ENCODE measurements around the gene ZNF74.

Gene ZNF74

GRCh38 chr22:20383538-20383937, 10.4 kb upstream of the ZNF74 start:
- no peak overlapping the region for H2BK12ac ChIP-seq (ENCODE audit: low read length)
- DNase-seq: no peak
- H4K12ac ChIP-seq (ENCODE audit: low read depth, low read length): no peak overlapping the region
- H3K9ac ChIP-seq (ENCODE audit: low read length): no peak overlapping the region
- no CpG with 5 or more reads among the region's 9 CpGs for WGBS (ENCODE audit: extremely low coverage, insufficient coverage, insufficient read length)
- H2AFZ ChIP-seq (ENCODE audit: insufficient read depth, low read length, poor library complexity): no peak overlapping the region
- H3K14ac ChIP-seq (ENCODE audit: low read length): no peak overlapping the region
- no peak overlapping the region for H4K91ac ChIP-seq (ENCODE audit: low read depth, low read length)
- no peak overlapping the region for H3K23ac ChIP-seq (ENCODE audit: low read length)
- no peaks in the 10 kb centered on the region for H3K4me1 ChIP-seq (ENCODE audit: control insufficient read depth in 1 of 2, insufficient read depth in 2 of 2, low read length in 2 of 2)
- no peaks in the 10 kb centered on the region for H3K79me1 ChIP-seq (ENCODE audit: low read length)
- H3K27ac ChIP-seq (ENCODE audit: low read depth, low read length): no peak overlapping the region
- H2BK120ac ChIP-seq (ENCODE audit: insufficient read depth, low read length, poor library complexity): no peak overlapping the region
- H2AK5ac ChIP-seq (ENCODE audit: low read length): no peak overlapping the region
- H3K9me3 ChIP-seq (ENCODE audit: insufficient read depth, low read depth, low read length): no peaks in the 10 kb centered on the region
- H3K4me3 ChIP-seq (ENCODE audit: low read depth, low read length): no peak overlapping the region
- H3K36me3 ChIP-seq (ENCODE audit: control insufficient read depth in 1 of 2, insufficient read depth in 2 of 2, low read length in 2 of 2): no peaks in the 10 kb centered on the region
- H3K18ac ChIP-seq (ENCODE audit: low read length): no peak overlapping the region
- no peak overlapping the region for H3K4me2 ChIP-seq (ENCODE audit: low read length)
- H3K4ac ChIP-seq (ENCODE audit: low read depth, low read length): no peak overlapping the region
- no peak overlapping the region for H4K8ac ChIP-seq (ENCODE audit: low read depth, low read length)
- H3K27me3 ChIP-seq (ENCODE audit: insufficient read depth, low read length): no peaks in the 10 kb centered on the region
- no peak overlapping the region for H2BK5ac ChIP-seq (ENCODE audit: low read depth, low read length, poor library complexity)
- no peaks in the 10 kb centered on the region for H3K79me2 ChIP-seq (ENCODE audit: control insufficient read depth, insufficient read depth, low read length, poor library complexity)

- Histone ChIP-seq H2AFZ (ENCODE audit: insufficient read depth, low read length, poor library complexity) (no peak overlapping the region), H3K4me2 (ENCODE audit: low read length) (no peak overlapping the region), H4K91ac (ENCODE audit: low read depth, low read length) (no peak overlapping the region), H4K8ac (ENCODE audit: low read depth, low read length) (no peak overlapping the region), H3K79me1 (ENCODE audit: low read length) (no peaks in the 10 kb centered on the region), H3K4ac (ENCODE audit: low read depth, low read length) (no peak overlapping the region), H2BK12ac (ENCODE audit: low read length) (no peak overlapping the region), H3K23ac (ENCODE audit: low read length) (no peak overlapping the region), H3K4me1 (ENCODE audit: control insufficient read depth in 1 of 2, insufficient read depth in 2 of 2, low read length in 2 of 2) (no peaks in the 10 kb centered on the region), H2AK5ac (ENCODE audit: low read length) (no peak overlapping the region), H2BK5ac (ENCODE audit: low read depth, low read length, poor library complexity) (no peak overlapping the region), H3K27ac (ENCODE audit: low read depth, low read length) (no peak overlapping the region), H3K14ac (ENCODE audit: low read length) (no peak overlapping the region), H3K4me3 (ENCODE audit: low read depth, low read length) (no peak overlapping the region), H3K9ac (ENCODE audit: low read length) (no peak overlapping the region), H3K27me3 (ENCODE audit: insufficient read depth, low read length) (no peaks in the 10 kb centered on the region), H4K12ac (ENCODE audit: low read depth, low read length) (no peak overlapping the region), H2BK120ac (ENCODE audit: insufficient read depth, low read length, poor library complexity) (no peak overlapping the region), H3K9me3 (ENCODE audit: insufficient read depth, low read depth, low read length) (no peaks in the 10 kb centered on the region), H3K79me2 (ENCODE audit: control insufficient read depth, insufficient read depth, low read length, poor library complexity) (no peaks in the 10 kb centered on the region), H3K18ac (ENCODE audit: low read length) (no peak overlapping the region), H3K36me3 (ENCODE audit: control insufficient read depth in 1 of 2, insufficient read depth in 2 of 2, low read length in 2 of 2) (no peaks in the 10 kb centered on the region)
- no CpG with 5 or more reads among the region's 2 CpGs for WGBS (ENCODE audit: extremely low coverage, insufficient coverage, insufficient read length)
- DNase-seq: no peak
Measured at GRCh38 chr22:20384171-20384570, 9.8 kb upstream of the ZNF74 start.

GRCh38 chr22:20384865-20385264, 9.1 kb upstream of the ZNF74 start:
- Histone ChIP-seq H3K27ac (ENCODE audit: low read depth, low read length) (no peak overlapping the region), H2BK5ac (ENCODE audit: low read depth, low read length, poor library complexity) (no peak overlapping the region), H3K18ac (ENCODE audit: low read length) (no peak overlapping the region), H3K9ac (ENCODE audit: low read length) (no peak overlapping the region), H3K79me1 (ENCODE audit: low read length) (no peaks in the 10 kb centered on the region), H3K23ac (ENCODE audit: low read length) (no peak overlapping the region), H2AK5ac (ENCODE audit: low read length) (no peak overlapping the region), H3K4me3 (ENCODE audit: low read depth, low read length) (no peak overlapping the region), H4K12ac (ENCODE audit: low read depth, low read length) (no peak overlapping the region), H3K79me2 (ENCODE audit: control insufficient read depth, insufficient read depth, low read length, poor library complexity) (no peaks in the 10 kb centered on the region), H2BK12ac (ENCODE audit: low read length) (no peak overlapping the region), H2AFZ (ENCODE audit: insufficient read depth, low read length, poor library complexity) (no peak overlapping the region), H2BK120ac (ENCODE audit: insufficient read depth, low read length, poor library complexity) (no peak overlapping the region), H3K4me2 (ENCODE audit: low read length) (no peak overlapping the region), H4K8ac (ENCODE audit: low read depth, low read length) (no peak overlapping the region), H3K36me3 (ENCODE audit: control insufficient read depth in 1 of 2, insufficient read depth in 2 of 2, low read length in 2 of 2) (no peaks in the 10 kb centered on the region), H4K91ac (ENCODE audit: low read depth, low read length) (no peak overlapping the region), H3K9me3 (ENCODE audit: insufficient read depth, low read depth, low read length) (peaks cover 1% of the 10 kb centered on the region), H3K14ac (ENCODE audit: low read length) (no peak overlapping the region), H3K4me1 (ENCODE audit: control insufficient read depth in 1 of 2, insufficient read depth in 2 of 2, low read length in 2 of 2) (no peaks in the 10 kb centered on the region), H3K27me3 (ENCODE audit: insufficient read depth, low read length) (no peaks in the 10 kb centered on the region), H3K4ac (ENCODE audit: low read depth, low read length) (no peak overlapping the region)
- DNase-seq: no peak
- WGBS (ENCODE audit: extremely low coverage, insufficient coverage, insufficient read length): no CpG with 5 or more reads among the region's 6 CpGs

GRCh38 chr22:20386336-20386735, 7.6 kb upstream of the ZNF74 start:
- Histone ChIP-seq H2BK5ac (ENCODE audit: low read depth, low read length, poor library complexity) (no peak overlapping the region), H3K27ac (ENCODE audit: low read depth, low read length) (no peak overlapping the region), H3K4me3 (ENCODE audit: low read depth, low read length) (no peak overlapping the region), H4K12ac (ENCODE audit: low read depth, low read length) (no peak overlapping the region), H3K79me1 (ENCODE audit: low read length) (no peaks in the 10 kb centered on the region), H3K9ac (ENCODE audit: low read length) (no peak overlapping the region), H4K8ac (ENCODE audit: low read depth, low read length) (no peak overlapping the region), H3K79me2 (ENCODE audit: control insufficient read depth, insufficient read depth, low read length, poor library complexity) (no peaks in the 10 kb centered on the region), H3K4me2 (ENCODE audit: low read length) (no peak overlapping the region), H3K9me3 (ENCODE audit: insufficient read depth, low read depth, low read length) (peaks cover 1% of the 10 kb centered on the region), H3K4me1 (ENCODE audit: control insufficient read depth in 1 of 2, insufficient read depth in 2 of 2, low read length in 2 of 2) (no peaks in the 10 kb centered on the region), H2BK12ac (ENCODE audit: low read length) (no peak overlapping the region), H3K27me3 (ENCODE audit: insufficient read depth, low read length) (no peaks in the 10 kb centered on the region), H3K23ac (ENCODE audit: low read length) (no peak overlapping the region), H4K91ac (ENCODE audit: low read depth, low read length) (no peak overlapping the region), H3K36me3 (ENCODE audit: control insufficient read depth in 1 of 2, insufficient read depth in 2 of 2, low read length in 2 of 2) (no peaks in the 10 kb centered on the region), H2BK120ac (ENCODE audit: insufficient read depth, low read length, poor library complexity) (no peak overlapping the region), H3K18ac (ENCODE audit: low read length) (no peak overlapping the region), H2AFZ (ENCODE audit: insufficient read depth, low read length, poor library complexity) (no peak overlapping the region), H3K14ac (ENCODE audit: low read length) (no peak overlapping the region), H3K4ac (ENCODE audit: low read depth, low read length) (no peak overlapping the region), H2AK5ac (ENCODE audit: low read length) (no peak overlapping the region)
- DNase-seq: no peak
- WGBS (ENCODE audit: extremely low coverage, insufficient coverage, insufficient read length): no CpG with 5 or more reads among the region's 2 CpGs

Measured in trophoblast cell (in vitro differentiated cells and primary cell).